ENCODE results near the gene DNAH3. TPM values are rescaled to one million over a fixed set of nuclear protein-coding genes. Genes with fewer than 3 reads are reported as not detected.
"Not testable (repeated sequence)": the region's sequence is repeated elsewhere in the genome, so short reads cannot be mapped to it uniquely, and the experiment has no call there.

Gene DNAH3
- total RNA-seq, 1 experiment from 2014 or later, result not detected

- in situ Hi-C loops (cut with HindIII; ENCODE audit: low sequenced_read_pairs), result no loop called here
- DNase-seq (ENCODE audit: low spot score), result no peak
Observed at GRCh38 chr16:20957153-20957552, 193.5 kb downstream of the DNAH3 start.

DNA sequence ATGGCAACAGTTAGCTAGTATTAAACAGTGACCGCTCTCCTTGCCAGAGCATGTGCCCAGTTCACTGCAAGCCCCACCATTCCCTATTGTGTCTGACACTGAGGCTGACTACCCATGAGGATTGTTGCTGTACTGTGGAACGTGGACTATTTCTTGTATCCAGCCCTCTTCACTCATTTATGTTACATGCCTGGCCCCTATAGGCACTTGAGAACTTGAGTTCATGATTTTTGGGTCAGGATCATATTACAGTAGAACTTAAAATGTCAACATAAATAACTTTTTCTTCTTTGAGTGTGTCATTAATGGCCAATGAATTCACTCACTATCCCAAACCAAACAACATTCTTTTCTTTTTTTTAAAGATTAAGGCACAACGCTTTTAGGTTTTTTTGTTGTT is 194.3 kb downstream of the DNAH3 start:
- DNase-seq (ENCODE audit: low spot score), result no peak
- in situ Hi-C loops (cut with HindIII; ENCODE audit: low sequenced_read_pairs), result no loop called here

- no peak for DNase-seq (ENCODE audit: low spot score)
- in situ Hi-C loops (cut with HindIII; ENCODE audit: low sequenced_read_pairs), result no loop called here
Observed at GRCh38 chr16:20954574-20954973, 196.1 kb downstream of the DNAH3 start.

DNA sequence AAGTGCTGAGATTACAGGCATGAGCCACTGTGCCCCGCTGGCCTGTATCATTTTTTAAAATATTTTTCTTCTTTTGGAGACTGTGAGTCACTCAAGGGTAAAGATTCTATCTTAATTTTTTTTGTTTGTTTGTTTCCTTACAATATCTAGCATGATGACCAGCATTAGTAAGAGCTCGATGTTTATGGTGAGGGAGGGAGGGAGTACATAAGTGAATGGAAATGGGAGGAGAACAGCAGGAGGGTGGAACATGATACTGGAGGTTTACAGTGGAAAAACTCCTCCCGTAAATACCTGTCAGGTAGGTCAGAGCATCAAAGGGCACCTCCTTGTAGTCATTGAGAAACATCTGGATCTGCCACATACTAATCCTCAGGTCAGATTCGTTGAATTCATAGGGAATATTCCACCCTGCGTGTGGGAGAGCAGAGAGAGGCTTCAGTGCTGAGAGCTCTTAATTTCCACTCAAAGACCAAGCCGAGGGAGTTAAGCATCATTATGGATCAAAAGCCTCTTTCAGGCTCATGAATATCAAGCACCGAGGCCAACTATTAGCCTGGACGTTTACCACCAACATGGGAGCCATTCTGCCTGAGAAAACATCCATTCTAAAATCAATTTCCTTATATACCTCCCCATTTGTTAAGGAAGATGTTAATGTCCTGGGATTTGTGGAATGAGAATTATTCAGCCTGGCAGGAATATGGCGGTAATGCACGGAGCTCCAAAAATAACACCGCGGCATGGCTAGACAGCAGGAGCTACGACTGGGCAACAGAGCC is 198.3 kb downstream of the DNAH3 start:
- in situ Hi-C loops (cut with HindIII; ENCODE audit: low sequenced_read_pairs), result no loop called here

GRCh38 chr16:20950294-20950693 is 200.4 kb downstream of the DNAH3 start:
- no peak for DNase-seq (ENCODE audit: low spot score)
- in situ Hi-C loops (cut with HindIII; ENCODE audit: low sequenced_read_pairs), result no loop called here

More for the DNA sequence above, 198.3 kb downstream of the DNAH3 start:
- DNase-seq (ENCODE audit: low spot score), result no peak

GRCh38 chr16:20949660-20950059 is 201.0 kb downstream of the DNAH3 start:
- no peak for DNase-seq (ENCODE audit: low spot score)
- in situ Hi-C loops (cut with HindIII; ENCODE audit: low sequenced_read_pairs), result no loop called here

GRCh38 chr16:20948444-20948843 is 202.2 kb downstream of the DNAH3 start:
- DNase-seq (ENCODE audit: low spot score), result no peak
- in situ Hi-C loops (cut with HindIII; ENCODE audit: low sequenced_read_pairs), result no loop called here

DNA sequence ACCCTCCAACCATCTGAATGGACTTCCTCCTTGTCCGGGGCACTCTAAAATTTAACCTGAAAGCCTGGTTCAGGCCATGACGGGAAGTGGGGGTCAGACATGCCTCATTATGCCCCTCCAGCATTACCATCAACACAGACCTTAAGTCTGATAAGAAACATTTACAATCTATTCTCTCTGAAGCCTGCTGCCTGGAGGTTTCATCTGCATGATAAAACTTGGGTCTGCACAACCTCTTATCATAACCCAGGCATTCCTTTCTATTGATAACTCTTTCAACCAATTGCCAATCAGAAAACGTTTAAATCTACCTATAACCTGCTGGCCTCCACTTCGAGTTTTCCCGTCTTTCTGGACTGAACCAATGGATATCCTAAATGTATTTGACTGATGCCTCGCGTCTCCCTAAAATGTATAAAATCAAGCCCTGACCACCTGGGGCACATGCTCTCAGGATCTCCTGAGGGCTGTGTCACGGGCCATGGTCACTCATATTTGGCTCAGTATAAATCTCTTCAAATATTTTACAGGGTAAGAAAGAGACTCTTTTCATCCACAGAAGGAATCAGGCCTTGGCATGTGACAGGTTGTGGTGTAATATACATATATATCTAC is 204.5 kb downstream of the DNAH3 start:
- in situ Hi-C loops (cut with HindIII; ENCODE audit: low sequenced_read_pairs), result no loop called here
- no peak for DNase-seq (ENCODE audit: low spot score)

- in situ Hi-C loops (cut with HindIII; ENCODE audit: low sequenced_read_pairs); DNase-seq (ENCODE audit: low spot score): not testable (repeated sequence)
Observed at GRCh38 chr16:20945575-20945875, 205.1 kb downstream of the DNAH3 start.

- in situ Hi-C loops (cut with HindIII; ENCODE audit: low sequenced_read_pairs), result no loop called here
- DNase-seq (ENCODE audit: low spot score), result peak; percentile 30
Observed at GRCh38 chr16:20944861-20945574, 205.6 kb downstream of the DNAH3 start.

DNA sequence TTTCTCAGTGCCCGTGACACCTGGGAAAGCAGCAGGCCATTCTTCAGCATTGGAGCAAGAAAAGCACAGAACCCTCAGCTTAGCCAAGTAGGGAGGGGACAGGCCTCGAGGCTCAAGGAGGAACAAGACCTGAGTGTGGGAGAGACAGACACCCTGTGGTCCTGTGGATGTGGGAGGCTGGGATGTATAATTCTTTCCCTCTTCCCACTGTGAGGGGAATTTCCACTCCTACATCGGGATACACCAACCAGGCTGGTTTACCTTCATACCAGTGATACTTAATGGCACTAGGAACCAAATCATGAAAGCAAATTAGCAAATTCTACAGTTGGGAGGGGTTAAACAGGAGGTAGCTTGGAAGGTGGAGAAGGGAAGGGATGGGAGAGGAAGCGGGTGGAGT is 208.4 kb downstream of the DNAH3 start:
- in situ Hi-C loops (cut with HindIII; ENCODE audit: low sequenced_read_pairs), result no loop called here

GRCh38 chr16:20941636-20941926 is 209.1 kb downstream of the DNAH3 start:
- DNase-seq (ENCODE audit: low spot score), result no peak
- in situ Hi-C loops (cut with HindIII; ENCODE audit: low sequenced_read_pairs), result no loop called here

More for the DNA sequence above, 208.4 kb downstream of the DNAH3 start:
- no peak for DNase-seq (ENCODE audit: low spot score)

DNA sequence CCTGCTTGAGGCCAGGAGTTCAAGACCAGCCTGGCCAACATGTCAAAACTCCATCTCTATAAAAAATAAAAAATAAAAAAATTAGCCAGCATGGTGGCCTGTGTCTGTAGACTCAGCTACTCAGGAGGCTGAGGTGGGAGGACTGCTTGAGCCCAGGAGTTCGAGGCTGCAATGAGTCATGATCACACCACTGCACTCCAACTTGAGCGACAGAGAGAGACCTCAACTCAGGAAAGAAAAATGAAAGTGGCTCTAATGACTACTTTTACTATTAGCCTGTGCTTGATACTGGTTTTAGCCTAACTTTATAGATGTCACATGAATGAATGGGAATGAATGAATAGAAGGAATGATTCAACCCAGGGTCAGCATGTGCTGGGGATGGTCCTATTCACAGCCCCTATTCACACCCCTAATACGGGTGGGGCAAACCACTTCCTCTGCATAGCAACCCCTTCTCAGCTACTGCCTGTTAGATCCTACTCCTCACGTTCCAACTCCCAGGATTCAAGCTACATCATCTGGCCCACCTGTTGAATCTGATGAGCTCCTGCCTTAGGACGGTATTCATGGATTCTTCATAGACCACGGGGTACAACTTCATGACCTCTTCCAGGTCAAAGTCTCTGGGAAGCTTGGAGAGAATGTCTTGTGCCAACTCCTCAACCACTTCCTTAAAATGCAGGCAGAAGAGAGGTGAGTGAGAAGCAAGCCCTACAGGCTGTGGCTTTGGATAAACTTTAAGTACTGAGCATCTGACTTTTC is 209.6 kb downstream of the DNAH3 start:
- DNase-seq (ENCODE audit: low spot score), result no peak
- in situ Hi-C loops (cut with HindIII; ENCODE audit: low sequenced_read_pairs), result no loop called here

- DNase-seq (ENCODE audit: low spot score), result no peak
- in situ Hi-C loops (cut with HindIII; ENCODE audit: low sequenced_read_pairs), result no loop called here
Observed at GRCh38 chr16:20939611-20940010, 211.0 kb downstream of the DNAH3 start.

- in situ Hi-C loops (cut with HindIII; ENCODE audit: low sequenced_read_pairs), result no loop called here
- DNase-seq (ENCODE audit: low spot score), result no peak
Observed at GRCh38 chr16:20938426-20938825, 212.2 kb downstream of the DNAH3 start.

- no peak for DNase-seq (ENCODE audit: low spot score)
- in situ Hi-C loops (cut with HindIII; ENCODE audit: low sequenced_read_pairs), result no loop called here
Observed at GRCh38 chr16:20937736-20938135, 212.9 kb downstream of the DNAH3 start.

- DNase-seq (ENCODE audit: low spot score), result no peak
- in situ Hi-C loops (cut with HindIII; ENCODE audit: low sequenced_read_pairs), result no loop called here
Observed at GRCh38 chr16:20933589-20933988, 217.1 kb downstream of the DNAH3 start.

DNA sequence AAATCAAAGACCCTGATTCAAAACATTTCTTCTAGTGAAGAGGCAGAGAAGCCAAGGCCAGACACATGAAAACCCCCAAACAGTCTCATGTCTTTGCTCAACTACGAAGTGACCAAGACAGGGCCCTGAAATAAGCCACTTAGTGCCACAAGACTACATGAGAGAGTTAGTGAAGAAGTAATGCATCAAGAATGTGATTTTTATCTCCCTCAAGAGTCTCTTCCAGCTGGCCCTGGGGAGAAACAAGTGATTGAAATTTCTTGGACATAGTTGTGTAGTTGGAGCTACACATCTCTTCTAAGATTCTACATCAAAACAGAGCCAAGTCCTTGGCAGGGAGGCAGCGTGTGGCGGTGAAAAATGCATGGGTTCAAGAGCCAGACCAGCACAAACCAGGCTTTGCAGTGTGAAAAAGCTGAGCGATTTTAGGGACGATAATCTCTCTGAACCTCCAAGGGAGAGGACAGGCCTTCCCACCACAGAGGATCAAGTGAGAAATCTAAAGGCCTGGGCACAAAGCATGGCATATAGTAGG is 219.5 kb downstream of the DNAH3 start:
- in situ Hi-C loops (cut with HindIII; ENCODE audit: low sequenced_read_pairs), result no loop called here
- DNase-seq (ENCODE audit: low spot score), result peak; percentile 2

GRCh38 chr16:20930365-20930690 is 220.3 kb downstream of the DNAH3 start:
- in situ Hi-C loops (cut with HindIII; ENCODE audit: low sequenced_read_pairs), result no loop called here

More at GRCh38 chr16:20930365-20930690, 220.3 kb downstream of the DNAH3 start:
- DNase-seq (ENCODE audit: low spot score), result no peak

Measured in G401 (cell line).